K562 (cell line): ENCODE results near the gene UBXN6. TPM values are rescaled to one million over a fixed set of nuclear protein-coding genes. Genes with fewer than 3 reads are reported as not detected.

ENCODE experiments used
- BHLHE40 ChIP-seq: IDR thresholded peaks from 2 replicates; pipeline ENCODE4 v1.6.1; 2011; ENCODE audit warnings: low read length, improper control_type of control experiment
- EHMT2 ChIP-seq: fragments of 450-650 bp; IDR thresholded peaks from 2 replicates; pipeline ENCODE4 v1.6.1; 2018; ENCODE audit warnings: antibody characterized with exemption
- EP300 ChIP-seq: IDR thresholded peaks from 2 replicates; pipeline ENCODE4 v1.6.1; 2012; ENCODE audit warnings: low read length, improper control_type of control experiment
- FOXJ2 ChIP-seq: fragments of 200-800 bp; sonication (Bioruptor generic); IDR thresholded peaks from 2 replicates; pipeline ENCODE4 v1.6.1; 2016; ENCODE audit warnings: missing genetic modification characterization, missing compliant biosample characterization
- FOXK2 ChIP-seq, 2 experiments: fragments of 450-650 bp; IDR thresholded peaks in 1 of 2; conservative IDR thresholded peaks in 1 of 2; 2 replicates each; pipeline ENCODE4 v1.6.1; 2016; ENCODE audit warnings: low read depth in 2 of 2, mild to moderate bottlenecking in 1 of 2
- FOXM1 ChIP-seq, 2 experiments: fragments of 450-650 bp in 1 of 2; sonication (generic) in 1 of 2; formaldehyde crosslinking in 1 of 2; IDR thresholded peaks; 2 replicates each; pipeline versions ENCODE4 v1.6.1 to v1.9.0; 2017 to 2022; ENCODE audit warnings: low read depth in 2 of 2, mild to moderate bottlenecking in 2 of 2, missing genetic modification reagents in 1 of 2, moderate library complexity in 1 of 2
- HDAC1 ChIP-seq, 2 experiments: fragments of 450-650 bp; IDR thresholded peaks; 2 replicates each; pipeline ENCODE4 v1.6.1; 2016 to 2017; ENCODE audit warnings: inconsistent platforms in 1 of 2, mild to moderate bottlenecking in 1 of 2, moderate library complexity in 1 of 2
- HDAC6 ChIP-seq: IDR thresholded peaks from 2 replicates; pipeline ENCODE4 v1.6.1; 2012; ENCODE audit warnings: low read depth, mild to moderate bottlenecking, control low read depth, inconsistent platforms, low read length, moderate library complexity
- HMGXB4 ChIP-seq: sonication (generic); formaldehyde crosslinking; IDR thresholded peaks from 2 replicates; pipeline ENCODE4 v1.8.1; 2023; ENCODE audit warnings: mild to moderate bottlenecking, missing genetic modification reagents
- NR3C1 ChIP-seq: sonication (generic); formaldehyde crosslinking; IDR thresholded peaks from 2 replicates; pipeline ENCODE4 v1.8.1; 2022; ENCODE audit warnings: missing genetic modification reagents
- PHB ChIP-seq: fragments of 250-450 bp; sonication (Bioruptor Pico); IDR thresholded peaks from 2 replicates; pipeline ENCODE4 v1.5.0; 2021
- POLR2G ChIP-seq: fragments of 200-400 bp; formaldehyde crosslinking; IDR thresholded peaks from 2 replicates; pipeline ENCODE4 v1.6.1; 2017; ENCODE audit warnings: low read depth, mild to moderate bottlenecking, antibody characterized with exemption, low read length, moderate library complexity
- RBBP5 ChIP-seq: fragments of 200-600 bp; sonication (generic); IDR thresholded peaks from 2 replicates; pipeline ENCODE4 v1.6.1; 2012; ENCODE audit warnings: borderline replicate concordance, mild to moderate bottlenecking, low read length, control low read depth, inconsistent platforms; ENCODE audit not compliant: insufficient read depth, poor library complexity, severe bottlenecking
- SMARCC2 ChIP-seq: fragments of 450-650 bp; IDR thresholded peaks from 2 replicates; pipeline ENCODE4 v1.6.1; 2017; ENCODE audit warnings: antibody characterized with exemption, moderate library complexity, mild to moderate bottlenecking, low read depth
- SRSF7 ChIP-seq: fragments of 200-400 bp; formaldehyde crosslinking; optimal IDR thresholded peaks from 2 replicates; pipeline ENCODE3; 2017; ENCODE audit warnings: mild to moderate bottlenecking, low read depth, low read length
- TAF1 ChIP-seq: IDR thresholded peaks from 2 replicates; pipeline ENCODE4 v1.6.1; 2011; ENCODE audit warnings: mild to moderate bottlenecking, low read length, moderate library complexity; ENCODE audit not compliant: insufficient read depth, control insufficient read depth, severe bottlenecking; ENCODE audit errors: extremely low read depth
- ZBTB26 ChIP-seq: fragments of 450-650 bp; formaldehyde crosslinking; IDR thresholded peaks from 2 replicates; pipeline ENCODE4 v1.4.0; 2022; ENCODE audit warnings: missing genetic modification characterization
- ZNF431 ChIP-seq: sonication (generic); formaldehyde crosslinking; IDR thresholded peaks from 2 replicates; pipeline ENCODE4 v1.8.0; 2022; ENCODE audit warnings: mild to moderate bottlenecking, missing genetic modification reagents
- ZNF696 ChIP-seq: fragments of 250-450 bp; sonication (Bioruptor Pico); conservative IDR thresholded peaks from 2 replicates; pipeline ENCODE4 v1.4.0; 2020; ENCODE audit warnings: mild to moderate bottlenecking, moderate library complexity
- polyA plus RNA-seq, 8 experiments: library from polyadenylated mRNA; depleted of rRNA in 4 of 8; stranded (reverse) in 5 of 8; unstranded in 3 of 8; fragments of >200 nt; fragmentation: Nextera tagmentation in 2 of 8; fragmentation: Illumina TruSeq in 1 of 8; extraction: Ambion mirVana in 2 of 8; extraction: Trizol in 1 of 8; gene quantifications; 2 replicates each; pipeline versions ENCODE4 v1.2.1 to v1.2.3, GENCODE V29; 2011 to 2014; ENCODE audit warnings: inconsistent platforms in 1 of 8, missing spikeins in 1 of 8
- total RNA-seq, 7 experiments: library from RNA; depleted of rRNA in 6 of 7; stranded (reverse); fragments of >200 nt in 6 of 7; fragmentation: Illumina TruSeq in 2 of 7; extraction: Trizol in 2 of 7; gene quantifications; 2 replicates each; pipeline versions ENCODE4 v1.2.1 to v1.2.3, GENCODE V29; 2011 to 2021; ENCODE audit warnings: low replicate concordance in 1 of 7
- TF ChIP-seq, protein P1 (sequence below): fragments of 250-450 bp; sonication (Bioruptor Pico); IDR thresholded peaks from 2 replicates; pipeline ENCODE4 v1.8.0; 2021; ENCODE audit warnings: borderline replicate concordance, mild to moderate bottlenecking, moderate library complexity; ENCODE audit not compliant: poor library complexity, severe bottlenecking
- TF ChIP-seq, protein P2 (sequence below): sonication (generic); formaldehyde crosslinking; IDR thresholded peaks from 2 replicates; pipeline ENCODE4 v1.8.1; 2022; ENCODE audit warnings: missing genetic modification reagents

Gene UBXN6
- total and polyA plus RNA-seq, 9 of the 15 experiments (the other 6 are each of a cell fraction or from before 2014, with no cell fraction given), result 0.48 to 90.2 (median 29.5) TPM

DNA sequence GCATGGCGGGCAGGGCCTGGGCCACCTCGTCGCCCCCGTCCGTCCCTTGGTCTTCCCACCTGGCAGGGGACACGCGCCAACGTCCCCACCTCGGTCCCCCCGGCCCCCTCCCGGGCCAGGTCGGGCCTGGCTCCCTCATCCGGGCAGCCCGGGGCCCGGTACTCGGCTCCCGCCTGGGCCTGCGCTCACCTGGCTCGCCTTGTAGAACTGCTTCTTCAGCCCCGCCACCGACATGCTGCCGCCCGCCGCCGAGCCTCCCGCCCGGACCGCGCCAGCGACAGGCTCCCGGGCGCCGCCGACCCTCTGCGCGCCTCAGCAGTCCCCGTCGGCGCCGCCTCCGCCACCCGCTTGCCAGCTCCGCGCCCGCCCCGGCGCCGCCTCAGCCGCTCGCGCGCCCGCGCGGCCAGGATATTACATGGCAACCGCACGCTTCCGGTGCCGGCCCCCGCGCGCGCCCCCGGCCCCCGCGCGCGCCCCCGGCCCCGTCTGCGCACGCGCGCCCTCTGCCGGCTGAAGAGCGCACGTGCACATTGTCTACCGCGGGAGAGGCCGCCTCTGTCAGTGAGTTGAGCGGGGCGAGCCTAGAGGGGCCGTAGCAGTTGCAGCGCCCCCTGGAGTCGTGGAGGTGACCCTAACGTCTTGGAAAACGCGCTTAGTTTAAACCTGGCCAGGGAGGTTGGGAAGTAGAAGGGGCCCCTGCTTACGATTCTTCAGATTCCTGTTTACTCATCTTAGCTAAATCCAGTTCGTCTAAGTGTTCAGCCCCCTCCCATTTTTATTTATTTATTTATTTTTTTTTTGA is 57.3 kb downstream of the UBXN6 start, which contains the start of gene SH3GL1 (continued):
- 0 out of 2 replicates have a peak, but pooled peaks have one; percentile 3 for TF ChIP-seq ZBTB26 (CRISPR knock-in tag)
- peak; percentile 74 for TF ChIP-seq BHLHE40
- TF ChIP-seq PHB, result no peak
- TF ChIP-seq HMGXB4 (CRISPR knock-in tag), result peak; percentile 43; the same call in 1 of the 2 replicates
- no peak for TF ChIP-seq HDAC6
- no peak for TF ChIP-seq HDAC1 (IDR thresholded peaks at IDR 0.05)
- TF ChIP-seq, protein P1, sequence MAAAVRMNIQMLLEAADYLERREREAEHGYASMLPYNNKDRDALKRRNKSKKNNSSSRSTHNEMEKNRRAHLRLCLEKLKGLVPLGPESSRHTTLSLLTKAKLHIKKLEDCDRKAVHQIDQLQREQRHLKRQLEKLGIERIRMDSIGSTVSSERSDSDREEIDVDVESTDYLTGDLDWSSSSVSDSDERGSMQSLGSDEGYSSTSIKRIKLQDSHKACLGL (CRISPR knock-in tag), result no peak
- peak; percentile 86 for TF ChIP-seq POLR2G
- TF ChIP-seq ZNF431, result peak; percentile 70
- no peak for TF ChIP-seq SMARCC2
- peak; percentile 62 for TF ChIP-seq EP300
- TF ChIP-seq SRSF7, result no peak
- TF ChIP-seq FOXJ2 (tag), result peak; percentile 73; the same call in 1 of the 2 replicates
- TF ChIP-seq RBBP5, result peak; percentile 75
- TF ChIP-seq, protein P2, sequence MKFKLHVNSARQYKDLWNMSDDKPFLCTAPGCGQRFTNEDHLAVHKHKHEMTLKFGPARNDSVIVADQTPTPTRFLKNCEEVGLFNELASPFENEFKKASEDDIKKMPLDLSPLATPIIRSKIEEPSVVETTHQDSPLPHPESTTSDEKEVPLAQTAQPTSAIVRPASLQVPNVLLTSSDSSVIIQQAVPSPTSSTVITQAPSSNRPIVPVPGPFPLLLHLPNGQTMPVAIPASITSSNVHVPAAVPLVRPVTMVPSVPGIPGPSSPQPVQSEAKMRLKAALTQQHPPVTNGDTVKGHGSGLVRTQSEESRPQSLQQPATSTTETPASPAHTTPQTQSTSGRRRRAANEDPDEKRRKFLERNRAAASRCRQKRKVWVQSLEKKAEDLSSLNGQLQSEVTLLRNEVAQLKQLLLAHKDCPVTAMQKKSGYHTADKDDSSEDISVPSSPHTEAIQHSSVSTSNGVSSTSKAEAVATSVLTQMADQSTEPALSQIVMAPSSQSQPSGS (CRISPR knock-in tag), result peak; percentile 61; the same call in 1 of the 2 replicates
- peak; percentile 61; the same call in 1 of the 2 replicates for TF ChIP-seq FOXM1 (IDR thresholded peaks at IDR 0.05; ENCODE audit: low read depth)
- peak; percentile 77 for TF ChIP-seq FOXM1 (CRISPR knock-in tag; IDR thresholded peaks at IDR 0.05; ENCODE audit: low read depth)
- TF ChIP-seq ZNF696, result no peak
- no peak for TF ChIP-seq EHMT2
- peak; percentile 79 for TF ChIP-seq TAF1
- no peak for TF ChIP-seq NR3C1
- 0 out of 4 replicates have a peak, but pooled peaks of 1 of the 2 experiments have one; percentile 22 for TF ChIP-seq FOXK2 (conservative IDR thresholded peaks at IDR 0.05 in 1 of 2, IDR thresholded peaks at IDR 0.05 in 1 of 2; ENCODE audit: low read depth in 2 of 2)
